Endothelial cell of umbilical vein (primary cell): ENCODE measurements around the gene ST8SIA1. TPM values are rescaled to one million over a fixed set of nuclear protein-coding genes. Genes with fewer than 3 reads are reported as not detected.

Experiments used
- BruUV-seq: library from RNA; stranded (reverse); fragments of 400-500 nt; replicated peaks from 2 replicates; lab custom pipeline; 2021; lab: Mats Ljungman, UMichigan
- CTCF ChIA-PET: fragments of 300-600, 350-600 bp; sonication (Branson Sonifier 250); formaldehyde crosslinking; loops from one replicate; lab custom pipeline; 2021; ENCODE audit warnings: antibody characterized with exemption, inconsistent platforms; lab: Charles Lee
- POLR2A ChIA-PET: fragments of 300-600, 350-600 bp; sonication (Branson Sonifier 250); formaldehyde crosslinking; loops from one replicate; lab custom pipeline; 2021; ENCODE audit warnings: antibody characterized with exemption, inconsistent platforms; lab: Charles Lee
- DNase-seq: peaks from one replicate; pipeline ENCODE4 v3.0.0-alpha.2; 2011; ENCODE audit warnings: low read depth, low spot score
- FAIRE-seq: peaks from 2 replicates; lab custom pipeline; 2011; peaks lifted over from hg19 to GRCh38; lab: Jason Lieb, UNC
- H2AFZ ChIP-seq: 2 replicates; pipeline ENCODE4 v1.6.0; 2012; ENCODE audit warnings: low read depth, low read length, control low read depth, inconsistent platforms
- H3K27ac ChIP-seq: 2 replicates; pipeline ENCODE4 v1.5.1; 2011; ENCODE audit warnings: low read depth, mild to moderate bottlenecking, control low read depth, low read length, moderate library complexity; ENCODE audit not compliant: insufficient read depth
- H3K27me3 ChIP-seq, 2 experiments: 2 replicates each; pipeline versions ENCODE4 v1.6.0 to v1.6.1; 2011; ENCODE audit warnings: low read length in 2 of 2, mixed read lengths in 1 of 2; ENCODE audit not compliant: control insufficient read depth in 2 of 2, insufficient read depth in 2 of 2
- H3K36me3 ChIP-seq, 2 experiments: 2 replicates in 1 of 2; 3 replicates in 1 of 2; pipeline ENCODE4 v1.5.1; 2011; ENCODE audit warnings: low read length in 2 of 2, mild to moderate bottlenecking in 1 of 2, moderate library complexity in 1 of 2; ENCODE audit not compliant: control insufficient read depth in 2 of 2, insufficient read depth in 2 of 2; ENCODE audit errors: extremely low read depth in 1 of 2
- H3K4me1 ChIP-seq: 3 replicates; pipeline ENCODE4 v1.5.1; 2011; ENCODE audit warnings: mild to moderate bottlenecking, low read length; ENCODE audit not compliant: control insufficient read depth, insufficient read depth; ENCODE audit errors: extremely low read depth
- H3K4me2 ChIP-seq: 2 replicates; pipeline ENCODE4 v1.6.1; 2011; ENCODE audit warnings: low read length, control low read depth, mixed read lengths; ENCODE audit not compliant: insufficient read depth
- H3K4me3 ChIP-seq, 3 experiments: fragments of 200-600 bp in 1 of 3; sonication (generic), shearing (Covaris generic) in 1 of 3; replicated peaks in 1 of 3; 2 replicates each; pipeline ENCODE4 v1.5.1; 2011 to 2016; ENCODE audit warnings: control low read depth in 3 of 3, low read length in 3 of 3, mild to moderate bottlenecking in 2 of 3, inconsistent platforms in 1 of 3, low read depth in 1 of 3, moderate library complexity in 1 of 3; ENCODE audit not compliant: insufficient read depth in 1 of 3
- H3K79me2 ChIP-seq: 2 replicates; pipeline ENCODE4 v1.6.0; 2012; ENCODE audit warnings: low read length, inconsistent platforms; ENCODE audit not compliant: control insufficient read depth, insufficient read depth
- H3K9ac ChIP-seq: replicated peaks from 2 replicates; pipeline ENCODE3; 2011; ENCODE audit warnings: low read length, control low read depth; ENCODE audit not compliant: insufficient read depth; ENCODE audit errors: extremely low read depth
- H3K9me1 ChIP-seq: replicated peaks from 3 replicates; pipeline ENCODE4 v1.6.0; 2011; ENCODE audit warnings: mild to moderate bottlenecking, low read length; ENCODE audit not compliant: control insufficient read depth, insufficient read depth; ENCODE audit errors: extremely low read depth
- H3K9me3 ChIP-seq: replicated peaks from 2 replicates; pipeline ENCODE4 v1.5.1; 2012; ENCODE audit warnings: low read length, inconsistent platforms; ENCODE audit not compliant: control insufficient read depth, insufficient read depth
- H4K20me1 ChIP-seq: replicated peaks from 2 replicates; pipeline ENCODE3; 2011; ENCODE audit warnings: mild to moderate bottlenecking, low read length; ENCODE audit not compliant: control insufficient read depth, insufficient read depth; ENCODE audit errors: extremely low read depth
- CTCF ChIP-seq, 2 donors: IDR thresholded peaks; 1 replicate in 1 of 2; 2 replicates in 1 of 2; pipeline ENCODE4 v1.5.1; 2011; ENCODE audit warnings: low read length in 2 of 2, mild to moderate bottlenecking in 2 of 2, moderate library complexity in 2 of 2, control low read depth in 1 of 2, inconsistent platforms in 1 of 2, low read depth in 1 of 2; ENCODE audit not compliant: insufficient read depth in 1 of 2; ENCODE audit errors: extremely low read depth in 1 of 2
- EZH2 ChIP-seq: IDR thresholded peaks from 2 replicates; pipeline ENCODE4 v1.6.1; 2012; ENCODE audit warnings: borderline replicate concordance, low read depth, mild to moderate bottlenecking, moderate library complexity, low read length, inconsistent platforms; ENCODE audit not compliant: severe bottlenecking
- FOS ChIP-seq: IDR thresholded peaks from 2 replicates; pipeline ENCODE4 v1.6.1; 2011; ENCODE audit warnings: mild to moderate bottlenecking, low read length, moderate library complexity, borderline replicate concordance; ENCODE audit not compliant: insufficient read depth
- GATA2 ChIP-seq: IDR thresholded peaks from 2 replicates; pipeline ENCODE4 v1.7.0; 2011; ENCODE audit warnings: low read depth, mild to moderate bottlenecking, moderate library complexity, mixed read lengths, low read length; ENCODE audit not compliant: insufficient read length, insufficient read depth
- JUN ChIP-seq: IDR thresholded peaks from 2 replicates; pipeline ENCODE4 v1.6.1; 2011; ENCODE audit warnings: borderline replicate concordance, low read depth; ENCODE audit not compliant: insufficient read length, insufficient read depth
- MAX ChIP-seq: IDR thresholded peaks from 2 replicates; pipeline ENCODE4 v1.6.1; 2011; ENCODE audit not compliant: insufficient read depth, insufficient read length
- MYC ChIP-seq: IDR thresholded peaks from one replicate; pipeline ENCODE4 v1.6.1; 2011; ENCODE audit warnings: mild to moderate bottlenecking, low read depth, low read length
- POLR2A ChIP-seq: IDR thresholded peaks from 2 replicates; pipeline ENCODE4 v1.6.1; 2012; ENCODE audit warnings: low read depth, mild to moderate bottlenecking, control low read depth, low read length
- POLR2AphosphoS5 ChIP-seq: IDR thresholded peaks from 2 replicates; pipeline ENCODE4 v1.6.1; 2012; ENCODE audit warnings: low read depth, mild to moderate bottlenecking, control low read depth, low read length, moderate library complexity; ENCODE audit not compliant: insufficient read depth
- dilution Hi-C: fragments of 300-500 bp; cut with MboI; formaldehyde crosslinking; loops from one replicate; pipeline ENCODE4 v1.15.0; 2019; ENCODE audit warnings: low sequenced_read_pairs; ENCODE audit not compliant: extremely low pct_ligation_motif_present
- intact Hi-C: fragments of 100-400 bp; cut with micrococcal nuclease; formaldehyde crosslinking; loops from one replicate; pipeline ENCODE4 v1.10.0; 2022
- polyA plus RNA-seq, 4 experiments: library from polyadenylated mRNA; depleted of rRNA in 3 of 4; stranded (reverse) in 3 of 4; unstranded in 1 of 4; fragments of >200 nt; gene quantifications; 2 replicates each; pipeline versions ENCODE4 v1.2.1 to v1.2.3, GENCODE V29; 2011 to 2012; ENCODE audit warnings: missing spikeins in 1 of 4
- total RNA-seq: library from RNA; stranded (reverse); gene quantifications from 2 replicates; pipeline ENCODE4 v1.2.3, GENCODE V29; 2021

The ST8SIA1 gene
- total and polyA plus RNA-seq, 2 donors (not counting 3 experiments of a cell fraction or from before 2014, with no cell fraction given), result not detected

GRCh38 chr12:22202847-22203246, 131.7 kb downstream of the ST8SIA1 start:
- FAIRE-seq, result no peak
- no peak overlapping the region for H3K27ac ChIP-seq
- H3K27me3 ChIP-seq, result no peaks in the 10 kb centered on the region
- no peak for DNase-seq
- H3K4me3 ChIP-seq, result no peak overlapping the region
- no peaks in the 10 kb centered on the region for H3K36me3 ChIP-seq
- dilution Hi-C loops, result no loop called here
- no peak overlapping the region for H2AFZ ChIP-seq
- H3K9me1 ChIP-seq, result no peaks in the 10 kb centered on the region
- H4K20me1 ChIP-seq, result no peaks in the 10 kb centered on the region
- BruUV-seq, result no TSS peak
- H3K79me2 ChIP-seq, result no peaks in the 10 kb centered on the region
- H3K4me2 ChIP-seq, result no peak overlapping the region
- POLR2A ChIA-PET, result no interaction called here
- intact Hi-C loops, result no loop called here
- no peaks in the 10 kb centered on the region for H3K9me3 ChIP-seq
- CTCF ChIA-PET, result no interaction called here
- no peaks in the 10 kb centered on the region for H3K4me1 ChIP-seq
- TF ChIP-seq FOS (no peak), MYC (no peak), POLR2AphosphoS5 (no peak), CTCF (IDR thresholded peaks at IDR 0.05; ENCODE audit: extremely low read depth in 1 of 2, insufficient read depth in 1 of 2, low read depth in 1 of 2, low read length in 2 of 2) (no peak), EZH2 (no peak), JUN (no peak), POLR2A (no peak), MAX (no peak), GATA2 (no peak)
- H3K9ac ChIP-seq, result no peak overlapping the region
